K562 (cell line): ENCODE measurements around the gene PTPN9. TPM values are rescaled to one million over a fixed set of nuclear protein-coding genes. Genes with fewer than 3 reads are reported as not detected.
A peak's percentile ranks its signal among the peaks of the same experiment; 100 is the strongest.

Source experiments
- AFF4 ChIP-seq: sonication (generic); formaldehyde crosslinking; IDR thresholded peaks from 2 replicates; pipeline ENCODE4 v1.8.0; 2023; ENCODE audit warnings: mild to moderate bottlenecking, missing genetic modification reagents
- GABPA ChIP-seq: fragments of 200-800 bp; sonication (Bioruptor generic); conservative IDR thresholded peaks from 2 replicates; pipeline ENCODE4 v1.6.1; 2016; ENCODE audit warnings: low read depth, missing genetic modification characterization, missing compliant biosample characterization
- PCBP1 ChIP-seq: fragments of 200-400 bp; formaldehyde crosslinking; IDR thresholded peaks from 2 replicates; pipeline ENCODE4 v1.6.1; 2018; ENCODE audit warnings: mild to moderate bottlenecking, low read depth, low read length; ENCODE audit not compliant: poor library complexity, severe bottlenecking
- SPI1 ChIP-seq: IDR thresholded peaks from 2 replicates; pipeline ENCODE4 v1.6.1; 2011; ENCODE audit warnings: low read depth, low read length, control low read depth, borderline replicate concordance
- ZBED1 ChIP-seq: IDR thresholded peaks from 2 replicates; pipeline ENCODE4 v1.6.1; 2014
- ZNF263 ChIP-seq: sonication (generic); formaldehyde crosslinking; IDR thresholded peaks from 2 replicates; pipeline ENCODE4 v1.8.0; 2022; ENCODE audit warnings: mild to moderate bottlenecking, missing genetic modification reagents, borderline replicate concordance
- ZNF592 ChIP-seq: fragments of 450-650 bp; IDR thresholded peaks from 2 replicates; pipeline ENCODE4 v1.6.1; 2017; ENCODE audit warnings: antibody characterized with exemption, mild to moderate bottlenecking
- polyA plus RNA-seq, 8 experiments: library from polyadenylated mRNA; depleted of rRNA in 4 of 8; stranded (reverse) in 5 of 8; unstranded in 3 of 8; fragments of >200 nt; fragmentation: Nextera tagmentation in 2 of 8; fragmentation: Illumina TruSeq in 1 of 8; extraction: Ambion mirVana in 2 of 8; extraction: Trizol in 1 of 8; gene quantifications; 2 replicates each; pipeline versions ENCODE4 v1.2.1 to v1.2.3, GENCODE V29; 2011 to 2014; ENCODE audit warnings: inconsistent platforms in 1 of 8, missing spikeins in 1 of 8
- total RNA-seq, 7 experiments: library from RNA; depleted of rRNA in 6 of 7; stranded (reverse); fragments of >200 nt in 6 of 7; fragmentation: Illumina TruSeq in 2 of 7; extraction: Trizol in 2 of 7; gene quantifications; 2 replicates each; pipeline versions ENCODE4 v1.2.1 to v1.2.3, GENCODE V29; 2011 to 2021; ENCODE audit warnings: low replicate concordance in 1 of 7
- TF ChIP-seq, protein P1 (sequence below): fragments of 450-650 bp; IDR thresholded peaks from 2 replicates; pipeline ENCODE4 v1.6.1; 2017; ENCODE audit warnings: mild to moderate bottlenecking, moderate library complexity
- TF ChIP-seq, protein P2 (sequence below): sonication (generic); formaldehyde crosslinking; IDR thresholded peaks from 2 replicates; pipeline ENCODE4 v1.5.0; 2020; ENCODE audit warnings: missing genetic modification reagents
- TF ChIP-seq, protein P3 (sequence below): conservative IDR thresholded peaks from 2 replicates; pipeline ENCODE4 v1.6.1; 2011; ENCODE audit warnings: low read depth, mild to moderate bottlenecking, low read length; ENCODE audit not compliant: control insufficient read depth
- TF ChIP-seq, protein P4 (sequence below), 2 experiments: fragments of 200-800 bp in 1 of 2; sonication (Bioruptor generic) in 1 of 2; sonication (generic) in 1 of 2; formaldehyde crosslinking in 1 of 2; IDR thresholded peaks in 1 of 2; conservative IDR thresholded peaks in 1 of 2; 2 replicates each; pipeline versions ENCODE4 v1.5.0 to v1.6.1; 2016 to 2020; ENCODE audit warnings: missing compliant biosample characterization in 1 of 2, missing genetic modification characterization in 1 of 2, missing genetic modification reagents in 1 of 2

The PTPN9 gene
- total and polyA plus RNA-seq, 9 of the 15 experiments (the other 6 are each of a cell fraction or from before 2014, with no cell fraction given): 5.0 to 24.0 (median 14.2) TPM

DNA sequence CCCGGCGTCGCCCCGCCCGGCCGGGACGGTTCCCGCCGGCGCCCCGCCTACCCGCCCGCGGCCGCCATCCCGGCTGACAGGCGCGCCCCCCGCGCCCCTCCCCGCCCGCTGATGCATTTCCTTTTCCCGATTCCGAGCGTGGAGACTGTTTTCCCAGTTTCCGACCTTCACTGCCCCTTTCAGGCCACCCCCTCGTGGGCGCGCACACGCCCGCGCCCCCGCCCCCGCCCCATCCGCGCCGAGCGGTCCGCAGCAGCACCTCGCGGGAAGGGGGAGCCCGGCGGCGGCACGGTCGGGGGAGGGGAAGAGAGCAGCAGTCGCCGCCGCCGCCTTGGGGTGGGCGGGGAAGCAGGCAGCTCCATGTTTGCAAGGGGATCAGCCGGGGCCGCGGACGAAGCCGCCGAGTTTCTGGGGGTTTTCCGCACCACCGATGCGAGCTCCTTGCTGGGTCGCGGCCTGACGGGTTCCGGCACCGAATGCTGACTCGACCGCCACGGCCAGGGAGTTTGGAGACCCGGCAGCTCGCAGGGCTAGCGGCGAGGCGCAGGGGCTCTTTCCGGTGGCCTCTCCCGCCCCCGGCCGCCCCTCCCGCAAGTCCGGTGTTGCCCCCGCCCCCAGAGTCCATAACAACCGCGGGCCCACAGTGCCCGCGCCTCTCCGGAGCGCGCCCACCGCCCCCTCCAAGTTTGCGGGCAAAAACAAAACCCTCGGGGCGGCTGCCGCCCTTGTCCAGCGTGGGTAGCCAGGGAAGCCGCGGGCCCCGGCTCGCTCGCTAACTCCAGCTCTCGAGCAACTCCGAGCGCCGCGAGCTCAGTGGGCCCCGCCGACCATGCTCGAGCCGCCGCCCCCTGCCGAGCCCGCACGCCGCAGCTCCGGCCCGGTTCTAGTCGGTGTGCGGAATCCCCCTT, 124.4 kb downstream of the PTPN9 start (continued):
- TF ChIP-seq AFF4 (CRISPR knock-in tag) (0 out of 2 replicates have a peak, but pooled peaks have one; percentile 48), ZNF263 (no peak), PCBP1 (peak; percentile 46), GABPA (tag) (peak; percentile 70), SPI1 (no peak), ZBED1 (no peak), ZNF592 (no peak)
- TF ChIP-seq, protein P1, sequence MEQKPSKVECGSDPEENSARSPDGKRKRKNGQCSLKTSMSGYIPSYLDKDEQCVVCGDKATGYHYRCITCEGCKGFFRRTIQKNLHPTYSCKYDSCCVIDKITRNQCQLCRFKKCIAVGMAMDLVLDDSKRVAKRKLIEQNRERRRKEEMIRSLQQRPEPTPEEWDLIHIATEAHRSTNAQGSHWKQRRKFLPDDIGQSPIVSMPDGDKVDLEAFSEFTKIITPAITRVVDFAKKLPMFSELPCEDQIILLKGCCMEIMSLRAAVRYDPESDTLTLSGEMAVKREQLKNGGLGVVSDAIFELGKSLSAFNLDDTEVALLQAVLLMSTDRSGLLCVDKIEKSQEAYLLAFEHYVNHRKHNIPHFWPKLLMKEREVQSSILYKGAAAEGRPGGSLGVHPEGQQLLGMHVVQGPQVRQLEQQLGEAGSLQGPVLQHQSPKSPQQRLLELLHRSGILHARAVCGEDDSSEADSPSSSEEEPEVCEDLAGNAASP: no peak
- TF ChIP-seq, protein P2, sequence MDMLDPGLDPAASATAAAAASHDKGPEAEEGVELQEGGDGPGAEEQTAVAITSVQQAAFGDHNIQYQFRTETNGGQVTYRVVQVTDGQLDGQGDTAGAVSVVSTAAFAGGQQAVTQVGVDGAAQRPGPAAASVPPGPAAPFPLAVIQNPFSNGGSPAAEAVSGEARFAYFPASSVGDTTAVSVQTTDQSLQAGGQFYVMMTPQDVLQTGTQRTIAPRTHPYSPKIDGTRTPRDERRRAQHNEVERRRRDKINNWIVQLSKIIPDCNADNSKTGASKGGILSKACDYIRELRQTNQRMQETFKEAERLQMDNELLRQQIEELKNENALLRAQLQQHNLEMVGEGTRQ (CRISPR knock-in tag): no peak
- TF ChIP-seq, protein P3, sequence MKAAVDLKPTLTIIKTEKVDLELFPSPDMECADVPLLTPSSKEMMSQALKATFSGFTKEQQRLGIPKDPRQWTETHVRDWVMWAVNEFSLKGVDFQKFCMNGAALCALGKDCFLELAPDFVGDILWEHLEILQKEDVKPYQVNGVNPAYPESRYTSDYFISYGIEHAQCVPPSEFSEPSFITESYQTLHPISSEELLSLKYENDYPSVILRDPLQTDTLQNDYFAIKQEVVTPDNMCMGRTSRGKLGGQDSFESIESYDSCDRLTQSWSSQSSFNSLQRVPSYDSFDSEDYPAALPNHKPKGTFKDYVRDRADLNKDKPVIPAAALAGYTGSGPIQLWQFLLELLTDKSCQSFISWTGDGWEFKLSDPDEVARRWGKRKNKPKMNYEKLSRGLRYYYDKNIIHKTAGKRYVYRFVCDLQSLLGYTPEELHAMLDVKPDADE: peak; percentile 43; the same call in 1 of the 2 replicates
- TF ChIP-seq, protein P4, sequence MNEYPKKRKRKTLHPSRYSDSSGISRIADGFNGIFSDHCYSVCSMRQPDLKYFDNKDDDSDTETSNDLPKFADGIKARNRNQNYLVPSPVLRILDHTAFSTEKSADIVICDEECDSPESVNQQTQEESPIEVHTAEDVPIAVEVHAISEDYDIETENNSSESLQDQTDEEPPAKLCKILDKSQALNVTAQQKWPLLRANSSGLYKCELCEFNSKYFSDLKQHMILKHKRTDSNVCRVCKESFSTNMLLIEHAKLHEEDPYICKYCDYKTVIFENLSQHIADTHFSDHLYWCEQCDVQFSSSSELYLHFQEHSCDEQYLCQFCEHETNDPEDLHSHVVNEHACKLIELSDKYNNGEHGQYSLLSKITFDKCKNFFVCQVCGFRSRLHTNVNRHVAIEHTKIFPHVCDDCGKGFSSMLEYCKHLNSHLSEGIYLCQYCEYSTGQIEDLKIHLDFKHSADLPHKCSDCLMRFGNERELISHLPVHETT (CRISPR knock-in tag; conservative IDR thresholded peaks at IDR 0.05 in 1 of 2, IDR thresholded peaks at IDR 0.05 in 1 of 2): peak in 1 of 2 experiments; percentile 94; a peak in 2 of 4 replicates
